HG03139 (cell line): ENCODE measurements around the gene MAP3K20.
"Not testable (repeated sequence)": the region's sequence is repeated elsewhere in the genome, so short reads cannot be mapped to it uniquely, and the experiment has no call there.

Source experiments
- ATAC-seq: cut with Tn5 transposase; IDR thresholded peaks from one replicate; pipeline ENCODE4 v1.9.1; 2021; ENCODE audit not compliant: unreplicated experiment

The MAP3K20 gene

GRCh38 chr2:173193925-173194324 lies 118.3 kb downstream of the MAP3K20 start:
- ATAC-seq = no peak

GRCh38 chr2:173195100-173195499 lies 119.5 kb downstream of the MAP3K20 start:
- ATAC-seq = no peak

- no peak for ATAC-seq
These were observed 120.4 kb downstream of the MAP3K20 start for GRCh38 chr2:173196080-173196479.

GRCh38 chr2:173196638-173197037 lies 121.0 kb downstream of the MAP3K20 start:
- no peak for ATAC-seq

- no peak for ATAC-seq
These were observed 122.7 kb downstream of the MAP3K20 start for GRCh38 chr2:173198327-173198726.

GRCh38 chr2:173199294-173199693 lies 123.6 kb downstream of the MAP3K20 start:
- ATAC-seq = no peak

GRCh38 chr2:173202570-173202969 lies 126.9 kb downstream of the MAP3K20 start:
- no peak for ATAC-seq

GRCh38 chr2:173204316-173204715 lies 128.7 kb downstream of the MAP3K20 start:
- no peak for ATAC-seq

GRCh38 chr2:173205375-173205774 lies 129.7 kb downstream of the MAP3K20 start:
- no peak for ATAC-seq

- not testable (repeated sequence) for ATAC-seq
These were observed 131.5 kb downstream of the MAP3K20 start for GRCh38 chr2:173207124-173207523.

- ATAC-seq = peak; percentile 76
These were observed 134.9 kb downstream of the MAP3K20 start for GRCh38 chr2:173210270-173211196.

GRCh38 chr2:173213181-173213580 lies 137.5 kb downstream of the MAP3K20 start:
- ATAC-seq = no peak

GRCh38 chr2:173214213-173214612 lies 138.6 kb downstream of the MAP3K20 start:
- no peak for ATAC-seq

- no peak for ATAC-seq
These were observed 139.7 kb downstream of the MAP3K20 start for GRCh38 chr2:173215316-173215715.

- no peak for ATAC-seq
These were observed 140.4 kb downstream of the MAP3K20 start for GRCh38 chr2:173216051-173216450.

GRCh38 chr2:173216668-173217067 lies 141.0 kb downstream of the MAP3K20 start:
- no peak for ATAC-seq

- no peak for ATAC-seq
These were observed 141.6 kb downstream of the MAP3K20 start for GRCh38 chr2:173217116-173217840.

- ATAC-seq = no peak
These were observed 142.8 kb downstream of the MAP3K20 start for GRCh38 chr2:173218326-173219056.

- ATAC-seq = no peak
These were observed 145.6 kb downstream of the MAP3K20 start for GRCh38 chr2:173221132-173221695.

- ATAC-seq = no peak
These were observed 146.4 kb downstream of the MAP3K20 start for GRCh38 chr2:173221937-173222594.
